ENCODE measurements around the gene TMCO4. TPM values are rescaled to one million over a fixed set of nuclear protein-coding genes. Genes with fewer than 3 reads are reported as not detected.

Gene TMCO4
- polyA plus RNA-seq, 6 donors from 2014 or later, result 11.2 to 19.7 (median 13.8) TPM

GRCh38 chr1:19708567-19709110 lies 91.1 kb downstream of the TMCO4 start:
- no peak for DNase-seq
- peak overlapping the region in 1 of 6 donors; percentile 55 for H3K27ac Mint-ChIP-seq
- H3K9me3 Mint-ChIP-seq, result no peaks in the 10 kb centered on the region
- H3K27me3 Mint-ChIP-seq, result no peaks in the 10 kb centered on the region
- no peak overlapping the region for H3K4me3 Mint-ChIP-seq
- no peak for ATAC-seq (ENCODE audit: low read depth in 2 of 2)
- H3K4me1 Mint-ChIP-seq, result peaks cover 0 to 4% (median 0%) of the 10 kb centered on the region in 3 donors
- peaks cover 7 to 15% of the 10 kb centered on the region in 2 donors for H3K36me3 Mint-ChIP-seq

DNA sequence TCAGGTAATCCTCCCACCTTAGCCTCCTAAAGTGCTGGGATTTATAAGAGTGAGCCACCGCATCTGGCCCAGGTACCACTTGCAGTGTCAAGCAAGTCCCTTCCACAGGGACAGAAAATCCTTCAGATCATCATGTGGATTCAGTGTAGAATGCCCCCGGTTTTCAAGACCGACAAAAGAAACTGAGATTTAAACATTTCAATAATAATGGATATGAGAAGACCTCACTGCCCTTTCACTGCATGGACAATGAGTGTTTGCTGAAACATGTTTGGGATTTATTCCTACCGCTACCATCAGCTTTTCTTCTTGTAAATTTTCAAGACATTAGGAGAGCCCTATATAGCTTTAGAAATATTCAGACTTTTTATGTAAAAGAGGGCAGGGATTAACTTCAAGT lies 93.6 kb downstream of the TMCO4 start:
- peaks cover 7 to 14% of the 10 kb centered on the region in 2 donors for H3K36me3 Mint-ChIP-seq
- ATAC-seq (ENCODE audit: low read depth in 2 of 2) (no peak), DNase-seq (no peak)
- H3K27me3 Mint-ChIP-seq, result no peaks in the 10 kb centered on the region
- no peak overlapping the region for H3K4me3 Mint-ChIP-seq
- peak overlapping the region in 2 of 6 donors; percentile 14 to 62 for H3K27ac Mint-ChIP-seq
- no peaks in the 10 kb centered on the region for H3K9me3 Mint-ChIP-seq
- H3K4me1 Mint-ChIP-seq, result peaks cover 0 to 4% (median 0%) of the 10 kb centered on the region in 3 donors

- DNase-seq (no peak), ATAC-seq (ENCODE audit: low read depth in 2 of 2) (no peak)
- H3K4me3 Mint-ChIP-seq, result no peak overlapping the region
- H3K9me3 Mint-ChIP-seq, result no peaks in the 10 kb centered on the region
- H3K36me3 Mint-ChIP-seq, result peaks cover 5 to 10% of the 10 kb centered on the region in 2 donors
- H3K27ac Mint-ChIP-seq, result no peak overlapping the region
- H3K4me1 Mint-ChIP-seq, result peaks cover 0 to 4% (median 0%) of the 10 kb centered on the region in 3 donors
- H3K27me3 Mint-ChIP-seq, result no peaks in the 10 kb centered on the region
Measured at GRCh38 chr1:19705464-19705863, 94.3 kb downstream of the TMCO4 start.

DNA sequence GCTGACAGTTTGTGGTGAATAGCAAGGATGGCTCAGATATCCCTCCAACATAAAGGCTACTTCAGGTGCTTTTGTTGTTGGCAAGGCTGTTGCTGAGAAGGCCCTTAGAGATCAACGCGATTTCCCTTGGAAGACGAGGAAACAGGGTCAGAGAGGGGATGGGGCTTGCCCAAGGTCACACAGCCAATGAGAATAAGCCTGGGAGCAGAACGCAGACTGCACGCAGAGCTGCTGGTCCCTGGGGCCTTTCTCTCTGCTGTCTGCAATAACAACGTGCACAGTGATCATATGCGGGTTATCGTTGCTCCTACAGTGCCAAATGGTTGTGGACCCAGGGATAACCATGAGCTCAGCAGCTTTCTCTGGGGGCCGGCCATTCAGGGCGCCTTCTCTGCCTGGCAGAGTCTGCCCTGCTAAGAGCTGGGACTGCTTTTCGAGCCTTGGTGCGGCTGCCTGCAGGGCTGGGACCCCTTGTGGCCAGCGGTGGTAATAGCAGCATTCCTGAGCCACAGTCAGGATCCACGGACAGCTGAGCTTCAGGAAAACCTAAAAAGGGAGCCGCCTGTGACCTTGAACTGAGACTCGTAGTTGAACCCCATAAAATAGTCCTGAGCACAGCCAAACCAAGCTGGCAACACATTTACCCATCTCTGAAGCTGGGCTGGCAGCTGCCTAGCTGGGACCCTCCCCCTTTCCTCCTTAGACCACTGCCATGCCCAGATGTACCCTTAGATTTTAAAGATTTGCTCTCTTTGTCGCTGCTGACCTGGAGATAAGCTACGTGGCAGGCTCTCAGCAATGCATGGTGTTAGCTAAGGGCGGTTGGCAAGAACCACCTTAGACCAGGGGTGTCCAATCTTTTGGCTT lies 95.2 kb downstream of the TMCO4 start:
- peaks cover 0 to 4% (median 0%) of the 10 kb centered on the region in 3 donors for H3K4me1 Mint-ChIP-seq
- H3K9me3 Mint-ChIP-seq, result no peaks in the 10 kb centered on the region
- peak; percentile 9 for DNase-seq
- no peaks in the 10 kb centered on the region for H3K27me3 Mint-ChIP-seq
- peak overlapping the region in 1 of 8 donors; percentile 35 for H3K4me3 Mint-ChIP-seq
- H3K27ac Mint-ChIP-seq, result peak overlapping the region in 2 of 6 donors; percentile 21 to 68
- ATAC-seq (ENCODE audit: low read depth in 2 of 2), result peak in 1 of 2 donors; percentile 33
- H3K36me3 Mint-ChIP-seq, result peaks cover 0 to 6% of the 10 kb centered on the region in 2 donors

GRCh38 chr1:19703280-19703679 lies 96.4 kb downstream of the TMCO4 start:
- Mint-ChIP-seq H3K4me3 (no peak overlapping the region), H3K9me3 (no peaks in the 10 kb centered on the region), H3K27ac (peak overlapping the region in 1 of 6 donors; percentile 85), H3K27me3 (no peaks in the 10 kb centered on the region), H3K4me1 (peaks cover 5 to 10% (median 6%) of the 10 kb centered on the region in 3 donors), H3K36me3 (peaks cover 0 to 6% of the 10 kb centered on the region in 2 donors)
- ATAC-seq (ENCODE audit: low read depth in 2 of 2) (no peak), DNase-seq (no peak)

GRCh38 chr1:19700079-19700777 lies 99.5 kb downstream of the TMCO4 start:
- ATAC-seq (ENCODE audit: low read depth in 2 of 2), result no peak
- no peaks in the 10 kb centered on the region for H3K36me3 Mint-ChIP-seq

GRCh38 chr1:19698181-19698580 lies 101.5 kb downstream of the TMCO4 start:
- Mint-ChIP-seq H3K4me1 (peaks cover 7 to 12% (median 9%) of the 10 kb centered on the region in 3 donors), H3K27me3 (no peaks in the 10 kb centered on the region), H3K36me3 (peaks cover 0 to 7% of the 10 kb centered on the region in 2 donors), H3K27ac (peak overlapping the region in 2 of 6 donors; percentile 65 to 87), H3K4me3 (no peak overlapping the region), H3K9me3 (no peaks in the 10 kb centered on the region)
- DNase-seq, result no peak
- peak; percentile 37 to 47 for ATAC-seq (ENCODE audit: low read depth in 2 of 2)

More at GRCh38 chr1:19700079-19700777, 99.5 kb downstream of the TMCO4 start:
- peak overlapping the region in 1 of 8 donors; percentile 33 for H3K4me3 Mint-ChIP-seq
- peaks cover 9 to 12% (median 12%) of the 10 kb centered on the region in 3 donors for H3K4me1 Mint-ChIP-seq
- peak overlapping the region in 1 of 6 donors; percentile 43 for H3K27ac Mint-ChIP-seq
- no peaks in the 10 kb centered on the region for H3K9me3 Mint-ChIP-seq
- DNase-seq, result no peak
- no peaks in the 10 kb centered on the region for H3K27me3 Mint-ChIP-seq

- peaks cover 0 to 2% (median 0%) of the 10 kb centered on the region in 7 donors for H3K9me3 Mint-ChIP-seq
- no peak overlapping the region for H3K4me3 Mint-ChIP-seq
- no peak for ATAC-seq (ENCODE audit: low read depth in 2 of 2)
Measured at GRCh38 chr1:19696820-19697219, 102.9 kb downstream of the TMCO4 start.

DNA sequence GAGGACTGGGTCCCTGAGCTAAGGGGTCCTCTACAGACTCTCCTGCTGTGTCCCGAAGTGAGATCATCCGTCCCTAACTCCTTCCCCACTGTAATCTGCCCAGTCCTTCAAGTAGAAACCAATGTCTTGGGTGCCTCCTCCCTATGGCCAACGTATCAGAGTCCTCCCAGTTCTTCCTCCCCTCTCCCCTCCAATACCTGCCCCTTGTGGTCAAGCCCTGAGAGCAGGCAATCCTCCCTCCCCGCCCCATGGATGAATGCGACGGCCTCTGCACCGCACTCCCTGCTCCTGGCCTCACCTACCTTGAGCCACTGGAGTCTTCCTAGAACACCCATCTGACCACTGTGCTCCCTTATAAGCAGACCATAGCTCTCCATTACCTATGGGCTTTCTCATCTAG lies 103.9 kb downstream of the TMCO4 start:
- Mint-ChIP-seq H3K4me1 (peaks cover 7 to 12% (median 9%) of the 10 kb centered on the region in 3 donors), H3K9me3 (peaks cover 0 to 11% (median 6%) of the 10 kb centered on the region in 7 donors), H3K36me3 (peaks cover 13 to 18% of the 10 kb centered on the region in 2 donors), H3K4me3 (no peak overlapping the region), H3K27ac (peak overlapping the region in 1 of 6 donors; percentile 12), H3K27me3 (no peaks in the 10 kb centered on the region)
- ATAC-seq (ENCODE audit: low read depth in 2 of 2), result no peak
- DNase-seq, result no peak

More at GRCh38 chr1:19696820-19697219, 102.9 kb downstream of the TMCO4 start:
- no peaks in the 10 kb centered on the region for H3K27me3 Mint-ChIP-seq
- H3K27ac Mint-ChIP-seq, result no peak overlapping the region
- DNase-seq, result no peak
- peaks cover 5 to 12% of the 10 kb centered on the region in 2 donors for H3K36me3 Mint-ChIP-seq
- peaks cover 7 to 12% (median 9%) of the 10 kb centered on the region in 3 donors for H3K4me1 Mint-ChIP-seq

- ATAC-seq (ENCODE audit: low read depth in 2 of 2), result no peak
- peaks cover 14 to 28% of the 10 kb centered on the region in 2 donors for H3K36me3 Mint-ChIP-seq
Measured at GRCh38 chr1:19694298-19694697, 105.4 kb downstream of the TMCO4 start.

DNA sequence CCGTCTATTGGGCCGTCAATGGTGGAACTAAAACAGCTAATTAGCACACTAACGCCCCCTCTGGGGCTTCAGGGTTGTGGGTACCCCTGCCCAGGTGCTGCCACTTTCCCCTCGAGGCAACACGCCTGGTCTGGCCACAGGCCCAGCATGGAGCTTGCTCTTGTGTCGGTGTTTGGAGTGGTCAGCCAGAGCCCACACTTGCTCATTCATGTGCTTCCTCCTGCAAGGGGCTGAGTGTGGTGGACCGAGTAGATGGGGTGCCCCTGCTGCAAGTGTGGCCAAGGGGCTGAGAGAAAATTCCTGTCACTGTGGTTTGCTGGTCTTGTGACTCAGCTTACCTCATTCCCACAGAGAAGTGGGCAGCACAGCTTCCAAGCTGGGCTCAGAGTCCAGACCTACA lies 109.4 kb downstream of the TMCO4 start:
- Mint-ChIP-seq H3K4me3 (no peak overlapping the region), H3K27me3 (no peaks in the 10 kb centered on the region), H3K36me3 (peaks cover 33% of the 10 kb centered on the region in 2 donors), H3K9me3 (peaks cover 0 to 25% (median 20%) of the 10 kb centered on the region in 7 donors), H3K4me1 (peaks cover 0 to 4% (median 0%) of the 10 kb centered on the region in 3 donors), H3K27ac (peak overlapping the region in 1 of 6 donors; percentile 63)
- DNase-seq (no peak), ATAC-seq (ENCODE audit: low read depth in 2 of 2) (no peak)

More at GRCh38 chr1:19694298-19694697, 105.4 kb downstream of the TMCO4 start:
- H3K4me3 Mint-ChIP-seq, result peak overlapping the region in 1 of 8 donors; percentile 25
- no peak for DNase-seq
- peaks cover 7 to 12% (median 9%) of the 10 kb centered on the region in 3 donors for H3K4me1 Mint-ChIP-seq
- H3K27me3 Mint-ChIP-seq, result no peaks in the 10 kb centered on the region
- peak overlapping the region in 1 of 6 donors; percentile 57 for H3K27ac Mint-ChIP-seq
- H3K9me3 Mint-ChIP-seq, result peaks cover 0 to 20% (median 13%) of the 10 kb centered on the region in 7 donors

- no peak overlapping the region for H3K27ac Mint-ChIP-seq
Measured at GRCh38 chr1:19689856-19690255, 109.9 kb downstream of the TMCO4 start.

More at GRCh38 chr1:19689856-19690255, 109.9 kb downstream of the TMCO4 start:
- Mint-ChIP-seq H3K27me3 (no peaks in the 10 kb centered on the region), H3K36me3 (peaks cover 33% of the 10 kb centered on the region in 2 donors), H3K9me3 (peaks cover 0 to 25% (median 20%) of the 10 kb centered on the region in 7 donors), H3K4me3 (no peak overlapping the region), H3K4me1 (peaks cover 0 to 4% (median 0%) of the 10 kb centered on the region in 3 donors)
- DNase-seq (no peak), ATAC-seq (ENCODE audit: low read depth in 2 of 2) (no peak)

Measured in naive B cell (primary cell).